Activated CD8-positive, alpha-beta T cell treated with anti-CD3 and anti-CD28 coated beads, Interleukin-2, amount 10 ng/mL, durations not matched to agents 7 days and 5 days (primary cell): ENCODE measurements around the gene POPDC3. TPM values are rescaled to one million over a fixed set of nuclear protein-coding genes. Genes with fewer than 3 reads are reported as not detected.

Experiments
- ATAC-seq: fragments of 150-1000 bp; cut with Tn5 transposase; one replicate; pipeline ENCODE4 v1.10.0; 2021; ENCODE audit warnings: moderate library complexity
- CTCF ChIA-PET: fragments of 350-600 bp; sonication (Branson Sonifier 250); formaldehyde crosslinking; loops from one replicate; lab custom pipeline; 2021; ENCODE audit warnings: antibody characterized with exemption; lab: Charles Lee
- POLR2A ChIA-PET: fragments of 350-600 bp; sonication (Branson Sonifier 250); formaldehyde crosslinking; loops from one replicate; lab custom pipeline; 2021; ENCODE audit warnings: antibody characterized with exemption; lab: Charles Lee
- DNase-seq: peaks from one replicate; pipeline ENCODE4 v3.0.0-alpha.2; 2020
- H3K27ac Mint-ChIP-seq: one replicate; pipeline ENCODE4 v1.8.0; 2021; ENCODE audit warnings: mild to moderate bottlenecking, mixed read lengths
- H3K27me3 Mint-ChIP-seq: one replicate; pipeline ENCODE4 v1.8.0; 2021; ENCODE audit warnings: low read depth, mixed read lengths
- H3K36me3 Mint-ChIP-seq: one replicate; pipeline ENCODE4 v1.8.0; 2021; ENCODE audit warnings: low read depth, mixed read lengths
- H3K4me1 Mint-ChIP-seq: one replicate; pipeline ENCODE4 v1.8.0; 2021; ENCODE audit warnings: low read depth, mixed read lengths
- H3K4me3 Mint-ChIP-seq: one replicate; pipeline ENCODE4 v1.8.0; 2021; ENCODE audit warnings: mild to moderate bottlenecking, mixed read lengths
- H3K9me3 Mint-ChIP-seq: one replicate; pipeline ENCODE4 v1.8.0; 2022; ENCODE audit warnings: mixed read lengths; ENCODE audit not compliant: insufficient read depth
- total RNA-seq, 2 experiments: library from RNA; stranded (reverse); gene quantifications; one replicate each; pipeline ENCODE4 v1.2.3, GENCODE V29; 2021

Gene POPDC3
- total RNA-seq, 2 experiments from 2014 or later: not detected

DNA sequence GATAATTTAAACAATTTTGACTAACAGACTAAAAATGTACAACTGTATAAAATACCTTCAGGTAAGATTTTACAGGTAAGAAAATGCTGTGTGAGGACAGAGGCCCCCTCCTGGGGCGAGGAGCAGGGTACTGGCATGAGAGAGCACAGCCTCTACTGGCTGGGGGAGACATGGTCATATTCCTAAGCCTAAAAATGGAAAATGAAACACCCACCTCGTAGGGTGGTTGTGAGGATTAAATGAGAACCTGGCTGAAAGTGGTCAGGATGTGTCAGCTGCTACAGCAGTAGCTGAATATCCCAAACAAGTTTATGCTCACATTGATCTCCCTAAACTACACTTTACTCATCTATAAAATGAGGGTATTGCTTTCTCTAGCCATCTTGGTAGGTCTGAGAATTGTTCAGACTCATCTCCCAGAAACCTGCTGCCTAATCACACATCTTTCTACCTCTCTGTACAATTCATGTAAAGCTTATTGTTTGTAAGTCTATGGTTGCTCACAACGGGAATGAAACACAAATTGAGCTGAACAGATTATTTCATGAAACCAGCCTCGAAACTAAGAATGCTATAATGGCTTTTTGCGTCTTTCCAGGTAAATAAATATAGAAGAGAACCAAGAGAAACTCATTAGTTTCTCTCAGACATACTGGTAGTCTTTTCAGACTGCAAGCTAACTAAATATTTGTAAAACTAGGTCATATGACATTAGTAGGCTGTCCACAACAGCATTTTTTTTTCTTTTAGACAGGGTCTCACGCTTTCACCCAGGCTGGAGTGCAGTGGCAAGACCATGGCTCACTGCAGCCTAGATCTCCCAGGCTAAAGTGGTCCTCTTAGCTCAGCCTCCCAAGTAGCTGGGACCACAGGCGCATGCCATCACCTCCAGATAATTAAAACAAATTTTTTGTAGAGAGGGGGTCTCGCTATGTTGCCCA, 69.6 kb downstream of the POPDC3 start:
- Mint-ChIP-seq H3K9me3 (no peaks in the 10 kb centered on the region), H3K4me1 (no peaks in the 10 kb centered on the region), H3K36me3 (no peaks in the 10 kb centered on the region), H3K27me3 (peaks cover 17% of the 10 kb centered on the region), H3K27ac (no peak overlapping the region), H3K4me3 (no peak overlapping the region)
- DNase-seq: no peak
- CTCF ChIA-PET: interaction anchor here (1.1 kb wide), 1 partner anchor 26 kb away, joined by 3 read pairs; no protein-coding TSS in a partner anchor
- ATAC-seq: no peak
- POLR2A ChIA-PET: no interaction called here

DNA sequence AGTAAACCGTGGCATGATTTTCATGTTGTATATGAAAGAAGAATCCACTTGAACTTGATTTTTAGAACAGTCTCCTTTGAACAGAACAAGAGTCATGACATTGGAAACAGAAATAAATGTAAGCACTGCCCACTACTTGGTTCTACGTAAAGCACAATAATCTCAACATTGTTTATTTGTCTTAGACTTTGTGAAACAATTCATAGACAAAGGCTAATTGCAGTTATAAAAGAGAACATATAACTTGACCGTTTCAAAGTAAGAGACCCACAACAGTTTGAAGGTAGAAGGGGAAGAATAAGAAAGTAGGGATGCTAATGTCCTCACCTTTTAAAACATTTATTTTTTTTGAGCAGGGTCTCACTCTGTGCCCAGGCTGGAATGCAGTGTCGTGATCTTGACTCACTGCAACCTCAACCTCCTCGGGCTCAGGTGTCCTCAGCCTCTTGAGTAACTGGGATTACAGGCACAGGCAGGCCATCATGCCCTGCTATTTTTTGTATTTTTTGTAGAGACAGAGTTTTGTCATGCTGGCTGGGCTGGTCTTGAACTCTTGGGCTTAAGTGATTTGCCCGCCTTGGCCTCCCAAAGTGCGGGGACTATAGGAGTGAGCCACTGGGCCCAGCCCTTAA, 71.1 kb downstream of the POPDC3 start:
- ChIA-PET CTCF (no interaction called here), POLR2A (no interaction called here)
- no peak overlapping the region for H3K27ac Mint-ChIP-seq
- H3K4me3 Mint-ChIP-seq: no peak overlapping the region
- H3K36me3 Mint-ChIP-seq: no peaks in the 10 kb centered on the region
- DNase-seq (no peak), ATAC-seq (no peak)
- no peaks in the 10 kb centered on the region for H3K9me3 Mint-ChIP-seq
- no peaks in the 10 kb centered on the region for H3K4me1 Mint-ChIP-seq
- H3K27me3 Mint-ChIP-seq: peaks cover 9% of the 10 kb centered on the region

Other genes with a start within 250 kb of the POPDC3 start
- not detected for gene LIN28B, start 222.9 kb downstream of the POPDC3 start, total RNA-seq
- gene PREP, start 223.1 kb upstream of the POPDC3 start, total RNA-seq: 10 to 100 TPM; 42.8 to 44.1 TPM